GM10266 (cell line): ENCODE data around the gene TIMP3.

Experiments used
- DNase-seq: peaks from one replicate; pipeline ENCODE4 v3.0.0; 2012; ENCODE audit errors: extremely low spot score
- CTCF ChIP-seq: IDR thresholded peaks from 2 replicates; pipeline ENCODE4 v1.5.1; 2012; ENCODE audit warnings: mild to moderate bottlenecking, low read depth; ENCODE audit not compliant: control insufficient read depth, insufficient read depth; ENCODE audit errors: missing control alignments

The TIMP3 gene

GRCh38 chr22:32803738-32804435 lies 2.4 kb downstream of the TIMP3 start:
- TF ChIP-seq CTCF: no peak
- DNase-seq: no peak

- DNase-seq: no peak
- no peak for TF ChIP-seq CTCF
Observed at GRCh38 chr22:32804531-32805360, 3.2 kb downstream of the TIMP3 start.

GRCh38 chr22:32805361-32805881 lies 3.9 kb downstream of the TIMP3 start:
- no peak for DNase-seq
- no peak for TF ChIP-seq CTCF

DNA sequence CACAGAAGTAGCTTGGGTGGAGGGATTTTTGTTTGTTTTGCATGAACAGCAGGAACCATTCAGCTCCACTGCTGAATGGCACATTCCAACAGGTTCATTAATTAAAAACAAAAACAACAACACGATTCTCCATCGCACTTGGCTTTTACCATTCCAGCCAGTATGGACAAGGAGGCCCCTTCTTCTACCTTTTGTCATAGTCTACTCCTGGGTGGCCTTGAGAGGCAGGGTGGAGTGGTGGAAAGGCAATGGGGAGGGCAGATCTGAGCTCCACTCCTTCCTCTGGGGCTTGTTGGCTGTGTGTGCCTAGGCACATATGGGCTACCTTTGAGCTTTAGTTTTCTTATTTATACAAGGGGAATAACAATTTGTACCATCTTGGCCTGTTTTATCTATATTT lies 4.8 kb downstream of the TIMP3 start:
- DNase-seq: no peak
- TF ChIP-seq CTCF: no peak

DNA sequence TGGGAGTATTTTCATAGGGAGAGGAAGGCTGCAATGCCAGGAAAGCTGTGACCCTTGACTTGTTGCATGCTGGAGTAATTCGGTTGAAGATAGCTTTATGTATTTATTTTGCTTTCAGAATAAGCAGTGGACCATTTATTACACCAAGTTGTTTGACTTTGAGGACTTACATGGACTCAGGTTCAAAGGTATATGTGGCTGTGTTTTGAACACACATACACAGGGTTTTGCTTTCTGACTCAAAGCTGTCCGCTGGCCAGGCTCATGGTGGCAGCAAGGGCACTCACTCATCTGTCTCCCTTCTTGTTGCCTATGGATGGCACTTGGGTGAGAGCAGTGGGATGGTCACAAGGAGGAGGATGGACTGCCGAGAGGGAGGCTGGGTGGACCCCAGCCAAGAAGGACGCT lies 6.5 kb downstream of the TIMP3 start:
- no peak for DNase-seq
- no peak for TF ChIP-seq CTCF

- no peak for DNase-seq
- no peak for TF ChIP-seq CTCF
Observed at GRCh38 chr22:32809786-32810554, 8.5 kb downstream of the TIMP3 start.
